ENCODE measurements around the gene RXYLT1.
"Not testable (repeated sequence)": the region's sequence is repeated elsewhere in the genome, so short reads cannot be mapped to it uniquely, and the experiment has no call there.

The RXYLT1 gene

GRCh38 chr12:63779498-63780481, at the start of gene RXYLT1:
Gene RXYLT1, plus strand, starts transcription at chr12:63779909. Its CDS starts 52 bp downstream, at chr12:63779961.
- peak; percentile 72 for DNase-seq

- not testable (repeated sequence) for DNase-seq
These were observed 46.9 kb upstream of the RXYLT1 start for GRCh38 chr12:63732779-63733178.

GRCh38 chr12:63733585-63733984, 46.1 kb upstream of the RXYLT1 start:
- not testable (repeated sequence) for DNase-seq

- not testable (repeated sequence) for DNase-seq
These were observed 39.2 kb upstream of the RXYLT1 start for GRCh38 chr12:63740551-63740950.

GRCh38 chr12:63741431-63741830, 38.3 kb upstream of the RXYLT1 start:
- DNase-seq, result not testable (repeated sequence)

- not testable (repeated sequence) for DNase-seq
These were observed 35.6 kb upstream of the RXYLT1 start for GRCh38 chr12:63744110-63744509.

GRCh38 chr12:63746470-63746869, 33.2 kb upstream of the RXYLT1 start:
- DNase-seq, result not testable (repeated sequence)

GRCh38 chr12:63747136-63747535, 32.6 kb upstream of the RXYLT1 start:
- DNase-seq, result not testable (repeated sequence)

GRCh38 chr12:63747553-63747952, 32.2 kb upstream of the RXYLT1 start:
- DNase-seq, result no peak

- no peak for DNase-seq
These were observed 27.4 kb upstream of the RXYLT1 start for GRCh38 chr12:63752283-63752682.

- DNase-seq, result no peak
These were observed 26.9 kb upstream of the RXYLT1 start for GRCh38 chr12:63752841-63753240.

GRCh38 chr12:63753743-63754142, 26.0 kb upstream of the RXYLT1 start:
- no peak for DNase-seq

- DNase-seq, result no peak
These were observed 15.2 kb upstream of the RXYLT1 start for GRCh38 chr12:63764481-63764880.

- no peak for DNase-seq
These were observed 13.2 kb upstream of the RXYLT1 start for GRCh38 chr12:63766498-63766897.

- no peak for DNase-seq
These were observed 9.3 kb upstream of the RXYLT1 start for GRCh38 chr12:63770375-63770774.

- no peak for DNase-seq
These were observed 2.4 kb upstream of the RXYLT1 start for GRCh38 chr12:63777340-63777739.

- no peak for DNase-seq
These were observed 2.8 kb downstream of the RXYLT1 start for GRCh38 chr12:63782466-63782865.

GRCh38 chr12:63787306-63787705, 7.6 kb downstream of the RXYLT1 start:
- no peak for DNase-seq

GRCh38 chr12:63790608-63790945, 10.9 kb downstream of the RXYLT1 start:
- DNase-seq, result no peak

GRCh38 chr12:63792338-63792737, 12.6 kb downstream of the RXYLT1 start:
- DNase-seq, result peak; percentile 14

GRCh38 chr12:63795032-63795687, 15.5 kb downstream of the RXYLT1 start:
- DNase-seq, result no peak

GRCh38 chr12:63795944-63796343, 16.2 kb downstream of the RXYLT1 start:
- no peak for DNase-seq

GRCh38 chr12:63802012-63802608, 22.4 kb downstream of the RXYLT1 start:
- peak; percentile 39 for DNase-seq

GRCh38 chr12:63804746-63805145, 25.0 kb downstream of the RXYLT1 start:
- no peak for DNase-seq
